GM20000 (cell line): Measurements from ENCODE around the gene EPHB4.
"Not testable (repeated sequence)": the region's sequence is repeated elsewhere in the genome, so short reads cannot be mapped to it uniquely, and the experiment has no call there.

Source experiments
- DNase-seq: peaks from one replicate; pipeline ENCODE4 v3.0.0; 2012; ENCODE audit warnings: low spot score
- TF ChIP-seq, protein P1 (sequence below): IDR thresholded peaks from 2 replicates; pipeline ENCODE4 v1.5.1; 2012; ENCODE audit warnings: mild to moderate bottlenecking, control low read depth; ENCODE audit errors: extremely low read depth, missing control alignments

The EPHB4 gene

GRCh38 chr7:100818366-100818765 is 9.0 kb downstream of the EPHB4 start:
- DNase-seq, result no peak
- TF ChIP-seq, protein P1, sequence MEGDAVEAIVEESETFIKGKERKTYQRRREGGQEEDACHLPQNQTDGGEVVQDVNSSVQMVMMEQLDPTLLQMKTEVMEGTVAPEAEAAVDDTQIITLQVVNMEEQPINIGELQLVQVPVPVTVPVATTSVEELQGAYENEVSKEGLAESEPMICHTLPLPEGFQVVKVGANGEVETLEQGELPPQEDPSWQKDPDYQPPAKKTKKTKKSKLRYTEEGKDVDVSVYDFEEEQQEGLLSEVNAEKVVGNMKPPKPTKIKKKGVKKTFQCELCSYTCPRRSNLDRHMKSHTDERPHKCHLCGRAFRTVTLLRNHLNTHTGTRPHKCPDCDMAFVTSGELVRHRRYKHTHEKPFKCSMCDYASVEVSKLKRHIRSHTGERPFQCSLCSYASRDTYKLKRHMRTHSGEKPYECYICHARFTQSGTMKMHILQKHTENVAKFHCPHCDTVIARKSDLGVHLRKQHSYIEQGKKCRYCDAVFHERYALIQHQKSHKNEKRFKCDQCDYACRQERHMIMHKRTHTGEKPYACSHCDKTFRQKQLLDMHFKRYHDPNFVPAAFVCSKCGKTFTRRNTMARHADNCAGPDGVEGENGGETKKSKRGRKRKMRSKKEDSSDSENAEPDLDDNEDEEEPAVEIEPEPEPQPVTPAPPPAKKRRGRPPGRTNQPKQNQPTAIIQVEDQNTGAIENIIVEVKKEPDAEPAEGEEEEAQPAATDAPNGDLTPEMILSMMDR, result no peak

- TF ChIP-seq, protein P1, result no peak
- DNase-seq, result no peak
Observed at GRCh38 chr7:100817097-100817496, 10.2 kb downstream of the EPHB4 start.

- not testable (repeated sequence) for DNase-seq
Observed at GRCh38 chr7:100816515-100816914, 10.8 kb downstream of the EPHB4 start.

GRCh38 chr7:100812729-100813128 is 14.6 kb downstream of the EPHB4 start:
- no peak for DNase-seq

DNA sequence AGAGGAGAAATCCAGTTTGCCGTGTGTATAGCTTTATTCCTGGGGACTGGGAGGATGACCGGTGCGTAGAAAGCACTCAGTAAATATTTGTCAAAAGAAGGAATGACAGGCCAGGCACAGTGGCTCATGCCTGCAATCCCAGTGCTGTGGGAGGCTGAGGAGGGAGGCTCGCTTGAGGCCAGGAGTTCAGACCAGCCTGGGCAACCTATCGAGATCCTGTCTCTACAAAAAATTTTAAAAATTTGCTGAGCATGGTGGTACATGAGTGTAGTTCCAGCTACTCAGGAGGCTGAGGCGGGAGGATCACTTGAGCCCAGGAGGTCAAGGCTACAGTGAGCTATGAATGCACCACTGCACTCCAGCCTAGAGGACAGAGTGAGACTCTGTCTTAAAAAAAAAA is 15.8 kb downstream of the EPHB4 start:
- no peak for DNase-seq
- TF ChIP-seq, protein P1, result no peak

More at GRCh38 chr7:100812729-100813128, 14.6 kb downstream of the EPHB4 start:
- TF ChIP-seq, protein P1, result no peak

DNA sequence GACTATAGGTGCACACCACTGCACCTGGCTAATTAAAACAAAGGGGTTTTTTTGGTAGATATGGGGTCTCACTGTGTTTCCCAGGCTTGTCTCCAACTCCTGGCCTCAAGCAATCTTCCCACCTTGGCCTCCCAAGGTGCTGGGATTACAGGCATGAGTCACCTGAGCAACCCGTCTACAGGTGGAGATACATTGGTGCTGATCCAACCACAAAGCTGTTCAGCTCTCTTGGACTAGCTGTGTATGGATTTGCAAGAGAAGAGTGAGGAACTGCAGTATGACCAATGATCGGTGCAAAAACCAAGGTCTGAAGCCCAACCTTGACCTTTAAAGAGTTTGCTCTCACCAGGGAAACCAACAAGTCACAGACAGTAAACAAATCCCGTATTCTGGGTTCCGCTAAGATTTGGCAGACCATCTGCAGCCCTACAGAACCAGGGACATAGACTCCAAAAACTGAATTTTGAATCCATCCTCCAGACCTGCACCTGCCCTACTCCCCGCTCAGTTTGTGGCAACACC is 18.9 kb downstream of the EPHB4 start:
- TF ChIP-seq, protein P1, result no peak
- DNase-seq, result no peak

GRCh38 chr7:100806883-100807282 is 20.4 kb downstream of the EPHB4 start:
- DNase-seq, result not testable (repeated sequence)

DNA sequence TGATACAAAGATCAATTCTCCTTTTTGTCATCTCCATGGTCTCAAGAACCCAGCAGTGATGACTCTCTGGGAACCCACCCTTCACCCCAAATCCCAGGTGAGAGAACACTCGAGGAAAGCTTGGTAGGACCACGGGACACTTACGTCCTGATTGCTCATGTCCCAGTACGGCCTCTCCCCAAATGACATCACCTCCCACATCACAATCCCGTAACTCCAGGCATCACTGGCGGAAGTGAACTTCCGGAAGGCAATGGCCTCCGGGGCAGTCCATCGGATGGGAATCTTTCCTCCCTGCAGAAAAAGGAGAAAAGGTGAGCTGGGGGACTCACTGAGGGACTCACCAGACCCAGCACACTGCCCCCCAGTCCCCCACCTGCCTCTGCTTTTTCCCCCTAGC is 21.0 kb downstream of the EPHB4 start:
- TF ChIP-seq, protein P1, result no peak
- no peak for DNase-seq
